Activated T-helper 9 cell treated with anti-CD3 and anti-CD28 coated beads, Interleukin-2, amount 50 U/mL, for 16 hours (primary cell): ENCODE data around the gene FOXO1.

ENCODE experiments used
- DNase-seq: peaks from one replicate; pipeline ENCODE4 v3.0.0-alpha.2; 2020; ENCODE audit warnings: low read depth

The FOXO1 gene

DNA sequence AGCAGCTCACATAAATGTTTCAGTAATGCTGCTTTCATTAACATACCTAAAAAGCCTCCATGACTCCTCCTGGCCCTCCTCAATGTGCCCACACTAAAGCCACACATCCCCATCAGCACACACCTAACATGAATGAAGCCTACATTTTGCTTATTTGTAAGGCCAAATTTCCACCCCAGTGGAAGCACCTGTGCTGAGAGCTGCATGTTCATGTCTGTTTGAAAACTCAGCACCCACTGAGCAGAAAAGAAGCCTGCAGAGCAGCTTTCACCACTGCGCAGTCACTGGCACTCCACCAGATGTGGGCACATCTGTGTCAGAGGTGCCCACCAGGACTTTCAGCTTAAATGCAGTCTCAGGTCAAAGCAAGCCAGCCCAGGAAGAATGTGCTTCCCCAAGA is 93.5 kb downstream of the FOXO1 start:
- no peak for DNase-seq

DNA sequence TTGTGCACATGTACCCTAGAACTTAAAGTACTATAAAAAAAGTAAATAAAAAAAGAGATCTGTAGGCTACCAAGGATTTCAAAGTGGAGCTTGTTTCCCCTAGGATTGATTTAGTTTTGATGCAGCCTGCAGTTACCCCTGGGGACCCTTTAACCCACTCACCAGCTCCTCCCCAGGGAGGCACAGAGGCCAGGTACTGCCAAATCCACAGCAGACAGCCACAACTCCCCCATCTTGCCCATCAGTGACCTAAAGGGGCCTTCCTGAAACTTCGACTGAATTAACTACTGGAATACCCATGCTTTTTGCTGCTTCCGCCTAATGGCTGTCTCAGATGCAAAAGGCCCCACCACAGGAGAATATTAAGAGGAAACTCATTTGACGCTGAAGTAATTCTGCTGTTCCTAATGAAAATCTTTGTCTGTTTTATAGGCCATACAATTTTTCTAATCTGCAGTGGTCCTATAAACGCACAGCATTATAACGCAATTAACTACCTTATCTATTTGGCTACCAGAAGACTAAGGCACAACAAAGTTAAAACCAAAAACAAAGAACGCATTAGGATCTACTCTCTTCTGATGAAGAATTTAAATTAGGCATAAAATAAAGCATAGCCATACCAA is 95.0 kb downstream of the FOXO1 start:
- no peak for DNase-seq

DNA sequence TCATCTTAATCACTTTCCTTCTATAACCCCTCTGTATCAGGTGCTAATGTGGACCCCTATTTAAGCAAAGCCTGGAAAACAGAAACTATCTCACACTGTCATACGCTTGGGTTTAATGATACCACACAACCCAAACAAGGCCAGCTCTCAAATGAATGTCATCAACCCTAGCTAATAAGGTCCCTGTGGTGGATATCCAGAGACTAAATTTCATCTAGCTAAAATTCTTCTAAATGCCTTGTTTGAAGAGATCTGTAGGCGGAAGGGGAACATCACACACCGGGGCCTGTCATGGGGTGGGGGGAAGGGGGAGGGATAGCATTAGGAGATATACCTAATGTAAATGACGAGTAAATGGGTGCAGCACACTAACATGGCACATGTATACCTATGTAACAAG is 95.5 kb downstream of the FOXO1 start:
- no peak for DNase-seq

DNA sequence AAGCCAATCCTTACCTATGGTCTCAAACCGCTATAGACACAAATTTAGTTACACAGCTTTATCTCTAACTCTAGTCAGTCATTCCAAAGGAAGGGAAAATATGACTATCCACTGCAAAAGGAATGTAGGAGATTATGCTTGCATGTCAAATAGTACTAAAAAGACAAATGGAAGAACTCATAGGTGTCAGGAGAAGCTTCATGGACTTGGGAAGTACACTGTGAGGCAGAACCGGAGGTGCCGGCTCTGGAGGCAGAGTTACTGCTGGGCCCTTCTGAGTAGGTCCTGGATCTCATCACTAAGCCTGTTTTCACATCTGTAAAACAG is 97.5 kb downstream of the FOXO1 start:
- no peak for DNase-seq

DNA sequence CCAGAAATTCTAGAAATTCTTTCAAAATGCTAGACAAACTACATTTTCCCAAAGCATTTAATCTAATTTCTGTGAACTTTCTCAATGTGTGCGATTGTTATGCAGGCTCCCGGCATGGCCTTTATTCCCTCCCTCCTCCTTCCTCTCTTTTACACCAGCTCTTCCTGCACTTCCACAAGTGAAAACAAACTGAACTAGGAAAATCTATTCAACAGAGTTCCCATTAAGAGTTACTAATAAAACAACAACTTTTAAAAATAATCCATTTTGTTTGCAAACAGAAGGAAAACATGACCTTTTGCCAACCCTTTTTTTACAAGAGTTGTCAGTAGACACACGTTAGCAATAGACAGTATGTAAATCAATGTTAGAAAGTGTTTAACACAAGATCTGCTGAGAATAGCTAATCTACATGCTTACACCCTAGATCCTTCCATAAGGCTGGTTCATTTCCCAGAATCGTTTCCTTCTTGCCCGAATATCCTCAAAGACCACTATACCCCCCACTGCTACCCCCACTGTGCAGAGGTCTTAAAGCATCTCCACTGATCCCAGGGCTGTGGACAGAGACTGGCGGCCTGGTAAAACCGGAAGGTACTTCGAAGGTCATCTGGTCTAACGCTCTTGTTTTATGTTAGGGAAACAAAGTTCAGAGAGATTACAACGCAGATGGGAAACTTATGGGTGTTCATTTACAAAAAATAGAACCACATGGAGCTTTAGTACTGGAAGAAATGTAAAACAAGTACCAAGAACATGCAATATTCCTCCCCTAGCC is 98.0 kb downstream of the FOXO1 start:
- no peak for DNase-seq

DNA sequence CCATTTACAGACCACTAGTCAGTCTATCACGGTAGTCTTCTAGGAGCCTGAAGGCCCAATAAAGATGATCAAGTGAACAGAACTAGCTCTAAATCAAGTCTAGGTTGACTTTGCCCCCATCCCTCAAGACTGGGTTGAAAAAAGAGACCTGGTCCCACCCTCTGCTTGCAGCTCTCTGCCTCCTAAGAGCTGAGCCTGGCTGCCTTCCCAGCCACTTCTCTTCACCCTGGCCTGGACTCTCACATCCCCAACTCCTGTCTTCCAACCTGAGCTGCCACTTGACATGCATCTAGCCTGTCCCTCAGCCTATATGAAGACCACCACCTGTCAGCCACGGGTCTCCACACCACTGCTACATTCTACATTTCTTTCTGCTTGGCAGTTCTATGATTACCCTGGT is 99.6 kb downstream of the FOXO1 start:
- no peak for DNase-seq

DNA sequence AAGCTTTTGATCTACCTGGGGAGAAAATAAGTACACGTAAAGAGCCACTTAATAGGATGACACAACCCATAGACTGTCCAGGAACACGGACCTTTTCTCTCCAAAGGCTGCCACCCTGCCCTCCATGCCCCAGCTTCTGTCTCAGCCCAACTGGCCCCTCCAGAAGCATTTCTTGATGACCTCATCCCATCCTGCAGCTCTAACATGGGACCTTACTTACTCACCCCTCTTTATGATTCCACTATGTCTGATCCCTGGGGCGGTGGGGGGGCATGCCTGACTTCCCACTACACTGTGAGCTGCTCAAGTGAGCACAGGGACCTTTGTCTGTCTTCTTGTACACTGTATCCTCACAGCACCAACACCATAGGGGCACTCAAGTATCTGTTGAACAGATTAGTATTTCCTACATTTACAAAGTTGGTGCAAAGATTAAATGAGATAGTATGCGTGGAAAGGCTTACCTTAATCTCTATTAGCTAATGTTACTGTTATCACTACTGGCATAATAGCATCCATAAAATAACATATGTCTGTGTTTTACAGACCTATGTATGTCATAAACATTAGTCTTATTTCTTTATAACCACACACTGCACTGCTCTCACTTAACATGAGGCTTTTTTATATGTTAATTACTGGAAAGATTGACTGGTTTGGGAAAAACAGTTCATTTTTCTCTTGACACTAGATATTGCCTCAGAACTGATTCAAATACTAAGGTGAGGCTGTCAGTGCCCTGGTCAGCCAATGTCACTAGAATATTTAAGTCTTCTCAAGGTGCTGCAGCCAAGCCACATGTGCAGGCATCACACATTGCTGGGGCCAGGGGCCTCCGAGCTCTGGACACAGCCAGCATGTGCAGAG is 100.9 kb downstream of the FOXO1 start:
- no peak for DNase-seq

DNA sequence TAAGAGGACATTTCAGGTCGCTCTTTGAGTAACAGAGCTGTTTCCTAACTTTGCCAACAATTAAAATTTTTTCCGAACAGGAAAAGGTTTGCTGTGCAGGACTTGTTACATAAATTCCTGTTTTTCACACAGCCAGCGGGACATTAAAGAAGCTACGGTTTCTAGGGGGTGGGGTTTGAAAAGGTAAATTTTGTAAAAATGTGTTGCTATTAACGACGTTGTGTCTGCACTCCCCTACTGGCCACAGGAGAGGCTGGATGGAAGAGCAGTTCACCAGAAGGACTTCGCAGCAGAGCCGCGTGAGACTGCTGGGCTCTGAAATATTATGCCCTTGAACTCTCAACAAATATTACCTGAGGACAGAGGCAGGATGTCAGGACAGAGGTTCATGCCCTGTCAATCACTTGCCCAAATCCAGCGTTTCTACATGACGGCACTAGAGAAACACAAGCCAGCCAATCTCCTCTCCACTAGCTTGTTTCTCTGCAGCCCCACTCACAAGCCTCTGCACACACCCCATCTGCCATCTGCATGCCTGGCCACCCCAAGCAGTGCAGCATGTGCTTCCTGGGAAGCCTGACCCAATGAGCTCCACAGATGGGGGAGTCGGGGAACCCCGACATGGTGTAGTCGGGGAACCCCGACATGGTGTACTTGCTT is 102.0 kb downstream of the FOXO1 start:
- no peak for DNase-seq

DNA sequence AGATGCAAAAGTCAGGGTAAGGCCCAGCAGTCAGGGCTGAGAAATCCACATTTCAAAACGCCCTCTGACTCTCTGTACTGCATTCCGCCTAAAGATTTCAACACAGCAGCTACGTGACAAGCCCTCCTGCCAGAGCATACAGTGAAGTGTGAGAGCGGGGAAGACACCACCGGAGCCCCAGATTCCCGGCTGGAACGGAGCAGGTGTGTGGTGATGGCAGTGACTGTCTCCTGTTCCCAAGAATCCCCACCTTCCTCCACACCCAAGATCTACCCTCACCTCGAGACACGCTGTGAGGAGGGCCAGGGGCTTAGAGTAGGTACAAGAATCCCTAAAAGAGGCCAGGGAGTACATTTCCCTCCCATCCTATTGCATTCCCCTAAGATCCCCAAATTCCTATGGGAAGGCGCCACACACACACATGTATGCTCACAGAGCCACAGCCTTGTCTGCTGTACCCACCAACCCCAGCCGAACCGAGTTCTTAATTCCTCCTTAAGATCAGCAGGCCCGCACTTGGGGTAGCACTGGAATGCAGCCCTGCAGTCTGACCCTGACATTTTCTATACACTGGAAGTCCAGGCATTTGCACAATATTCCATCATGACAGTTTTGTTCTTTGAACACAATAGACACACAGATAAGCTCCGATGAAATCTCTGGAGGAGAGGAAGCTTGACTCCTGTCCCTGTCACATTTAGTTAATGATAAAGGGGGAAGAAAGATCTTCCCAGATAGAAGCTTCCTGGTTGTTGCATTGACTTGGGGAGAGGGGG is 102.9 kb downstream of the FOXO1 start:
- DNase-seq, result no peak

DNA sequence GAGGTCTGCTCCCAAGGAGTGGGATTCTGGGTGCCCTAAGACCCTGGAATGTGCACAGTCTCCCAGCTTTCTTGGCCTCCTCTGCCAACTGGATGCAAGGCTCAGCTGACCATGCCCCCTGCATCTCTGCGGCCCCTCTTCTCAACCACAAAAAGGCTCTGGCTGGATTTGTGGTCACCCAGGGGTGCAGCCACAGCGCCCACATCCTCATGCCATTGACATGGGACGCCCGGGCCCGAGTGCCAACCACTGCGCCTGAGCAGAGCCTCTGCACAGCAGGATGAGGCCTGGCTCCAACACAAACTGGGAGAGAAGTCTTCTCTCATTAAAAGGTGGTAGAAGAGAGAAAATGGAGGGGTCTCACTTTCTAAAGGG is 103.5 kb downstream of the FOXO1 start:
- DNase-seq, result no peak

DNA sequence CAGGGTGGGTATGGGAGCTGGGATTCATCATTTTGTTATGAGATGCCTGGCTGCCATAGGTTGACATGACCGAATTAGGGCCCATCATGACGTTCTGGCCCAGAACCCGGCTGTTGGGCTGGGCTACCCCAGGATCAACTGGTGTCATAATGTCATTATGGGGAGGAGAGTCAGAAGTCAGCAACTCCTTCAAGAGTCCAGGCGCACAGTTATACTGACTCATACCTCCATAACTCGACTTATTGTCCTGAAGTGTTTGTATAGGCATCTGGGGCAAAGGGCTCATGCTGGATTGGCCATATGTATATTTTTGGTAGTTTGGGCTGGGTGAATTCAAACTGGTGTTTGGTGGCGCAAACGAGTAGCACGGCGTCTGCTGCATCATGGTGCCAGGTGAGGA is 106.5 kb downstream of the FOXO1 start:
- no peak for DNase-seq

DNA sequence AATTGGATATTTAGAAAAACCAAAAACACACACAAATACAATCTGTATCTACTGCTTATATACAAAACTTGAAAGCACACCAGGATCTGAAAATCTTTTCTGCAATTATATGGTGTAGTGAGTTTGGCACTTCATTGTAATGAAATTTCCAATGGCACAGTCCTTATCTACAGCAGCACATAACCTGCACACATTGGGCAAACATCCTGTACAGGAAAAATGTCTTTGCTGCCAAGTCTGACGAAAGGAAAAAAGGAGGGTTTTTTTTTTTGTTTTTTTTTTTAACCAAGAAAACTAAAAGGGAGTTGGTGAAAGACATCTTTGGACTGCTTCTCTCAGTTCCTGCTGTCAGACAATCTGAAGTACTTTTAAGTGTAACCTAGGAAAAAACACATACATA is 107.8 kb downstream of the FOXO1 start:
- DNase-seq, result no peak

DNA sequence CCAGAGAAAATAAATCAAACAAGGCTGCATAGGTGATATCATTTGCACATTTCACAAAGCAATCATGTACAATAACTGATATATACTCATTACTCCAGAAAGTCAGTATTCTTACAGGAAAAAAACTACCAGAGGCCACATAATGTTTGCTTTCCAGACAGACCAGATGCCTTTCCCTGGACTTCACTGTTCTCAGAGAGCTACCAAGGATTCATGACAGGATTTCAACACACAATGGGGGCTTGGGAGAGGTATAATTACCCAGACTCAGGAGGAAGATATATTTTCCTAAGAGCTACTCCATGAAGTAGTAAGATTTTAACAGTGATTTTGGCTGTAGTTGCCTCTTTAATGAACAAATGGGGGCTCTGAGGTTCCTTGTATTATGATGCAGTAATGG is 110.0 kb downstream of the FOXO1 start:
- DNase-seq, result no peak

DNA sequence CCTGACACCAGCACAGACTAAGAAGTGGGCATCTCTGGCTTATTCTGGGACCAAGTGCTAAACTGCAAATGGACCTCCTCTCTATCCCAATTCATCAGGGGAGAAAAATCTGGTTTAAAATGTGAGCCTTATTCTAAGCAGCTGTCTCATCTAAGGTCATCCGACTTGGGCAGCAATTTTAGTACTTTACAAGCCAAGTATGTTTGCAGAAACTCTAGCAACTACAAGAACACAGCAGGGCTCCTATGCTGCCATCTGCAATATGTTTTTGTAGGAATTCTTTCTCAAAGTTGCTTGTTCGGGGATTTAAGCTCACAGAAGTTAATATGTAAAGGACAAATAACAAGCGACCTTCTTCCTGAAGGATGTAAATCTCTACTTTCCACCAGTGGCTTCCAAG is 113.1 kb downstream of the FOXO1 start:
- DNase-seq, result no peak

DNA sequence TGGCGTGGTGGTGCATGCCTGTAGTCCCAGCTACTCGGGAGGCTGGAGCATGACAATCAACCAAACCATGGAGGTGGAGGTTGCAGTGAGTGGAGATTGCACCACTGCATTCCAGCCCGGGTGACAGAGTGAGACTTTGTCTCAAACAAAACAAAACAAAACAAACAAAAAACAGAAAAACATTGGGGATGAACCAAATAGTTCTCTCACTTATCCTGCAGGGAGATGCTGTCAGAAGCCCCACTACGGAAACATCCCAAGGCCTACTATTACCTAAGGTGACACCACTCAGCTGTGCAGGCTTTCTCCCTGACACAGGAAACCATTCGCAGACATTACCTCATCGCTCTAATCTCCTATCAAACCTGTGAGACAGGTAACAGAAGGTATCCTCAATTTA is 113.5 kb downstream of the FOXO1 start:
- DNase-seq, result no peak

DNA sequence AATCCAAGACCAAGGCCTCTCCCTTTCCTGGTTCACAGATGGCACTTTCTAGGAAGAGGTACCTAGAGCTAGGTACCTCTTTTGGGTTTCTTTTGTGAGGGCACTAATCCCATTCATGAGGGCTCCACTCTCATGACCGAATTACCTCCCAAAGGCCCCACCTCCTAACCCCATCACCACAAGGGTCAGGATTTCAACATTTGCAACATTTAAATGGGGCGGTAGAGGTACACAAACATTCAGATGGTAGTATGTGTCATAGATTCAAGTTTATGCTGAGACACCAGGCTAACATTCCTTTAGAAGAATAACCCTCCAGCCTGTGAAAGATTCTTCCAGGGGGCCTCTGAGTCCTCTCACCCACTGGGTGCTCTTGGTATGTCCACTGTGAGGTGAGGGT is 116.3 kb downstream of the FOXO1 start:
- DNase-seq, result no peak

DNA sequence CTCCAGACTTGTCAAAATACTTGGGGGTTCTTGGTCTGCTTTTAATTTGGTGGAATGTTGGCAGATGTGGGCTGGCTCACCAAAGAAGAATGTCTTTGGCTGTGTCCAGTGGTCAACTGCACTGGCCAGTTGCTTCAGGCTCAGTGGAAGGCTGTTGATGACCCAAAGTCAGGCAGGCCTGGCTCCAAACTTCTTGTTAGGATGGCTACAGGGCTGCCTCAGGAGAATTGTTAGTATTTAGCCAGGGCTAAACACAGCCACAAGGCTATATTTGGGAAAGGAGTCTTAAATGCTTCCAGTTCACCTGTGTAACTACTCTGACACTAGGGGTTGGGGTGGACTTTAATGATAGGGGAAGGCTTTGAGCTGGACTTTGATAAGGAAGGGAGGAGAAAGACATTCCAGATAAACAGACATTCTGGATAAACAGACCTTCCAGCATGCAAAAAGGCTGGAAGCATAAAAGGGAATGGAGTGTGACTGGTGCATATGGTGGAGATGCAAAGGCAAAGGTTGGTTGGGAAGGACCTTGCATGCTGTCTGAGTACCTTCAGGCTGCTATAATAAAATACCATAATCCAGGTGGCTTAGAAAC is 116.8 kb downstream of the FOXO1 start:
- DNase-seq, result no peak

DNA sequence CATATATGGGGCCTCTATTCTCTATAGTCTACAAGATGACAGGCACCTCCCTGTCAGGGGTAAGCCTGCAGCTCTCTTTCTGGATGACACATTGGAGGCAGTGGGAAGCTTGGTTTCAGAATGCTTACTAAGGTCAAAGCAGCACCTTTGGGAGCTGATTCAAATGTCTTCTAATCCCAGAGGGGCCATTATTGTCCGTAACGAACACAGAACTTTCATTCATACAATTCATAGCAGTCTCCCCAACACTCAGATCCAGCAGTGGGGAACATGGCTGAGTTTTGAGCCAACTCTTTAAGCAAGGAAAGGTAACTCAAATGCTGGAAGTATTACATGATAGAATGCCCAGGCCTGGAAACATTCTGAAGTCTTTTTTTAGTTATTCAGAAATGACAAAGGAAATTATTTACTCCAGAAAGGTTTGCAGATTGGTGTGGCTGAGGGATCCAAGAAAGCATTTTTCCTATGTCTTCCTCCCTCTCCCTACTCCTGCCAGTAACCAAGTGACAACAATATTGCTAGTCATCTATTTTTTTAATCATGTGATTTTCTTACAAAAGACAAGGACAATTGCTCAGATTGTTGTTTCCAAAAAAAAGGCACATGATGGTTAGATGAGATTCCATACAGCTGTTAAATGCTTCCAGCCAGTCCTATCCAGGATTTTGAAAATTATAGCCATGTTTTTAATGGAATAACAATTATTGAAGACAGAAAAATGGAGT is 118.7 kb downstream of the FOXO1 start:
- DNase-seq, result no peak

DNA sequence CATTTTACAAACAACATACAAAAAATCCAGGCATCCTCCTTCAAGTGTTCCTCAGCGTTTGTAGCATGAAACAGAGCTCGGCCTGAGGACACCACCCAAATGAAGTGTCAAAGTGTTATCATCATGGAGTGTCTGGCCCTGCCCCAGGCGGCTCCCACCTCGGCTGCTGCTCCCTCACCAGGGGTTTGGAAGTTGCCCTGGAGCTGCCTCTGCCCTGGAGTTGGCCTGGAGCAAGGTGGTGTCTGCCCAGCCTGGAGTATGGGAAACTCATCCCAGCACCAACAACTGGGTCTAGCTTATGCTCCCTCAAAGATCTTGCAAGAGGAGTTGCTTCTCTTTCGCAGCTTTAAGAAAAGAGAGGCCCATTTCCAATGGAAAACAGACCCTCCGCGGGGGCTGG is 120.4 kb downstream of the FOXO1 start:
- DNase-seq, result no peak

DNA sequence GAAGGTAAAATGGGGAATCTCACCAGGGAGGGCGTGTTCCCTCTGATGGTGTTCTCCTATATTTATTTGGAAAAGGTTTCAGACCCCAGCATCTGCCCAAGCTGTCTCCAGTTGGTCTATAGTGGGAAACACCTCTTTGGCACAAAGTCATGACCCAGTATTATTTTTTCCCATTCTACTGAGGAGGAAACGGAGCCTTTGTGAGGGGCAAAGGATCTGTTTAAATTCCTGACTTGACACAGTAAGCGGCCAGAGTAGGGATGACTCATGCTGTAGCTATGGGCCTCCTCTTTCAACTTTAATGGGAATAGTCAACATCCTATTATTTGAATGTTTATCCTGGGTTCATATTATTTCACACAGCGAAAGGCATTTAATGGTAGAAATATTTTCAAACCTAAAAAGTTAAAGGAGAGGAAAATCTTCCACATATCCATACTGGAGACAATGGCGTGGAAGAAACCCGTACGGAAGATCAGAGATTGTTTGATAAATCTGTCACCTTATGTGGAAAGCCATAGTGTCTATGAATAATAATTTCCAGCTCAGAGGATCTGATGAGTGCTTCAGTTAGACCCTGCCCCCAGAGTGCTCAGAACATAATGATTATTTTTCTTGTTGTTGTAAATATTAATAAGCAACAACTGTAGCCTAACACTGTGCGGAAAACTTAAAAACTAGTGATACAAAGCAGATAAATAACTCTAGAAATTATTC is 126.0 kb downstream of the FOXO1 start:
- no peak for DNase-seq
